ENCODE measurements around the gene GBP7.

DNA sequence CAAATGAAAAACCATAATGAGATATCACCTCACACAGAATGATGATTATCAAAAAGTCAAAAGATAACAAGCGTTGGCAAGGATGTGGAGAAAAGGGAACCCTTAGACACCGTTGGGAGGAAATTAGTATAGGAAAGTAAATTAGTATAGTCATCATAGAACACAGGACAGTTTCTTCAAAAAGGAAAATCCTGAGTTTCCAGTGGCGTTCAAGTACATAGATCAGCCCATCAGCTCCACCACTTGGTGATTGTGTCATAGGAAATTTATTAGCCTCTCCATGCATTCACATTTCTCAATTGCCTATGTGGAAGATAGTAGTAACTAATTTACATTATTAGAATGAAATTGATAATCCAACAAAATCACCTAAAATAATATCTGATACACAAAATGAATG, 29.1 kb downstream of the GBP7 start:
- TF ChIP-seq, protein P1, sequence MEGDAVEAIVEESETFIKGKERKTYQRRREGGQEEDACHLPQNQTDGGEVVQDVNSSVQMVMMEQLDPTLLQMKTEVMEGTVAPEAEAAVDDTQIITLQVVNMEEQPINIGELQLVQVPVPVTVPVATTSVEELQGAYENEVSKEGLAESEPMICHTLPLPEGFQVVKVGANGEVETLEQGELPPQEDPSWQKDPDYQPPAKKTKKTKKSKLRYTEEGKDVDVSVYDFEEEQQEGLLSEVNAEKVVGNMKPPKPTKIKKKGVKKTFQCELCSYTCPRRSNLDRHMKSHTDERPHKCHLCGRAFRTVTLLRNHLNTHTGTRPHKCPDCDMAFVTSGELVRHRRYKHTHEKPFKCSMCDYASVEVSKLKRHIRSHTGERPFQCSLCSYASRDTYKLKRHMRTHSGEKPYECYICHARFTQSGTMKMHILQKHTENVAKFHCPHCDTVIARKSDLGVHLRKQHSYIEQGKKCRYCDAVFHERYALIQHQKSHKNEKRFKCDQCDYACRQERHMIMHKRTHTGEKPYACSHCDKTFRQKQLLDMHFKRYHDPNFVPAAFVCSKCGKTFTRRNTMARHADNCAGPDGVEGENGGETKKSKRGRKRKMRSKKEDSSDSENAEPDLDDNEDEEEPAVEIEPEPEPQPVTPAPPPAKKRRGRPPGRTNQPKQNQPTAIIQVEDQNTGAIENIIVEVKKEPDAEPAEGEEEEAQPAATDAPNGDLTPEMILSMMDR (IDR thresholded peaks at IDR 0.05; ENCODE audit: low read depth, low read length, missing input control): no peak
- TF ChIP-seq RAD21 (IDR thresholded peaks at IDR 0.05) (no peak), JUND (IDR thresholded peaks at IDR 0.05) (no peak), SP1 (IDR thresholded peaks at IDR 0.05) (no peak), GABPA (IDR thresholded peaks at IDR 0.05 in 1 of 2, conservative IDR thresholded peaks at IDR 0.05 in 1 of 2) (no peak)
- TF ChIP-seq, protein P2, sequence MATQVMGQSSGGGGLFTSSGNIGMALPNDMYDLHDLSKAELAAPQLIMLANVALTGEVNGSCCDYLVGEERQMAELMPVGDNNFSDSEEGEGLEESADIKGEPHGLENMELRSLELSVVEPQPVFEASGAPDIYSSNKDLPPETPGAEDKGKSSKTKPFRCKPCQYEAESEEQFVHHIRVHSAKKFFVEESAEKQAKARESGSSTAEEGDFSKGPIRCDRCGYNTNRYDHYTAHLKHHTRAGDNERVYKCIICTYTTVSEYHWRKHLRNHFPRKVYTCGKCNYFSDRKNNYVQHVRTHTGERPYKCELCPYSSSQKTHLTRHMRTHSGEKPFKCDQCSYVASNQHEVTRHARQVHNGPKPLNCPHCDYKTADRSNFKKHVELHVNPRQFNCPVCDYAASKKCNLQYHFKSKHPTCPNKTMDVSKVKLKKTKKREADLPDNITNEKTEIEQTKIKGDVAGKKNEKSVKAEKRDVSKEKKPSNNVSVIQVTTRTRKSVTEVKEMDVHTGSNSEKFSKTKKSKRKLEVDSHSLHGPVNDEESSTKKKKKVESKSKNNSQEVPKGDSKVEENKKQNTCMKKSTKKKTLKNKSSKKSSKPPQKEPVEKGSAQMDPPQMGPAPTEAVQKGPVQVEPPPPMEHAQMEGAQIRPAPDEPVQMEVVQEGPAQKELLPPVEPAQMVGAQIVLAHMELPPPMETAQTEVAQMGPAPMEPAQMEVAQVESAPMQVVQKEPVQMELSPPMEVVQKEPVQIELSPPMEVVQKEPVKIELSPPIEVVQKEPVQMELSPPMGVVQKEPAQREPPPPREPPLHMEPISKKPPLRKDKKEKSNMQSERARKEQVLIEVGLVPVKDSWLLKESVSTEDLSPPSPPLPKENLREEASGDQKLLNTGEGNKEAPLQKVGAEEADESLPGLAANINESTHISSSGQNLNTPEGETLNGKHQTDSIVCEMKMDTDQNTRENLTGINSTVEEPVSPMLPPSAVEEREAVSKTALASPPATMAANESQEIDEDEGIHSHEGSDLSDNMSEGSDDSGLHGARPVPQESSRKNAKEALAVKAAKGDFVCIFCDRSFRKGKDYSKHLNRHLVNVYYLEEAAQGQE (IDR thresholded peaks at IDR 0.05): no peak
- TF ChIP-seq, protein P3, sequence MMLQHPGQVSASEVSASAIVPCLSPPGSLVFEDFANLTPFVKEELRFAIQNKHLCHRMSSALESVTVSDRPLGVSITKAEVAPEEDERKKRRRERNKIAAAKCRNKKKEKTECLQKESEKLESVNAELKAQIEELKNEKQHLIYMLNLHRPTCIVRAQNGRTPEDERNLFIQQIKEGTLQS (IDR thresholded peaks at IDR 0.05): no peak
- TF ChIP-seq, protein P4, sequence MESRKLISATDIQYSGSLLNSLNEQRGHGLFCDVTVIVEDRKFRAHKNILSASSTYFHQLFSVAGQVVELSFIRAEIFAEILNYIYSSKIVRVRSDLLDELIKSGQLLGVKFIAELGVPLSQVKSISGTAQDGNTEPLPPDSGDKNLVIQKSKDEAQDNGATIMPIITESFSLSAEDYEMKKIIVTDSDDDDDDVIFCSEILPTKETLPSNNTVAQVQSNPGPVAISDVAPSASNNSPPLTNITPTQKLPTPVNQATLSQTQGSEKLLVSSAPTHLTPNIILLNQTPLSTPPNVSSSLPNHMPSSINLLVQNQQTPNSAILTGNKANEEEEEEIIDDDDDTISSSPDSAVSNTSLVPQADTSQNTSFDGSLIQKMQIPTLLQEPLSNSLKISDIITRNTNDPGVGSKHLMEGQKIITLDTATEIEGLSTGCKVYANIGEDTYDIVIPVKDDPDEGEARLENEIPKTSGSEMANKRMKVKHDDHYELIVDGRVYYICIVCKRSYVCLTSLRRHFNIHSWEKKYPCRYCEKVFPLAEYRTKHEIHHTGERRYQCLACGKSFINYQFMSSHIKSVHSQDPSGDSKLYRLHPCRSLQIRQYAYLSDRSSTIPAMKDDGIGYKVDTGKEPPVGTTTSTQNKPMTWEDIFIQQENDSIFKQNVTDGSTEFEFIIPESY (IDR thresholded peaks at IDR 0.05): no peak

Measured in liver (tissue), 3 donors.